Lower lobe of right lung (tissue), 2 donors: Measurements from ENCODE around the gene TMEM42. TPM values are rescaled to one million over a fixed set of nuclear protein-coding genes. Genes with fewer than 3 reads are reported as not detected.

ENCODE experiments used
- ATAC-seq, 2 donors: fragments of 200-7000 bp; cut with Tn5 transposase; one replicate each; pipeline ENCODE4 v1.9.1; 2020 to 2022; ENCODE audit warnings: mild to moderate bottlenecking in 2 of 2, moderate library complexity in 2 of 2
- DNase-seq: peaks from one replicate; pipeline ENCODE4 v3.0.0-alpha.2; 2020
- H3K27ac ChIP-seq: fragments of 200-600 bp; one replicate; pipeline ENCODE4 v1.8.0; 2022
- H3K27me3 ChIP-seq: fragments of 200-600 bp; one replicate; pipeline ENCODE4 v1.8.0; 2022; ENCODE audit warnings: low read depth
- H3K36me3 ChIP-seq: fragments of 200-600 bp; one replicate; pipeline ENCODE4 v1.8.0; 2022; ENCODE audit warnings: mild to moderate bottlenecking
- H3K4me1 ChIP-seq: fragments of 200-600 bp; one replicate; pipeline ENCODE4 v1.8.0; 2022
- H3K4me3 ChIP-seq: fragments of 200-600 bp; one replicate; pipeline ENCODE4 v1.8.0; 2022; ENCODE audit warnings: mild to moderate bottlenecking
- H3K9me3 ChIP-seq: fragments of 200-600 bp; one replicate; pipeline ENCODE4 v1.8.0; 2022
- intact Hi-C: fragments of 100-400 bp; cut with DNase I; formaldehyde crosslinking; loops from one replicate; pipeline ENCODE4 v1.11.0; 2022
- total RNA-seq: library from RNA; stranded (reverse); fragmentation: NEBNext Ultra II Directional; extraction: Animal tissue kit (Norgen Biotek cat#: 25700); gene quantifications from one replicate; pipeline ENCODE4 v1.2.1, GENCODE V29; 2021
- TF ChIP-seq, protein P1 (sequence below): fragments of 200-600 bp; IDR thresholded peaks from one replicate; pipeline ENCODE4 v1.8.0; 2022; ENCODE audit warnings: antibody characterized with exemption, mild to moderate bottlenecking
- donor health status: DM: no; HTN: yes; CAD: no; lungs with severe emphysema.

Gene TMEM42
- total RNA-seq, 1 donor from 2014 or later: 17.4 TPM

- H3K27me3 ChIP-seq: peaks cover 6% of the 10 kb centered on the region
- H3K27ac ChIP-seq: no peak overlapping the region
- no peak overlapping the region for H3K4me3 ChIP-seq
- intact Hi-C loops: no loop called here
- no peaks in the 10 kb centered on the region for H3K4me1 ChIP-seq
- no peaks in the 10 kb centered on the region for H3K9me3 ChIP-seq
- DNase-seq (no peak), ATAC-seq (no peak)
- H3K36me3 ChIP-seq: no peaks in the 10 kb centered on the region
- TF ChIP-seq, protein P1, sequence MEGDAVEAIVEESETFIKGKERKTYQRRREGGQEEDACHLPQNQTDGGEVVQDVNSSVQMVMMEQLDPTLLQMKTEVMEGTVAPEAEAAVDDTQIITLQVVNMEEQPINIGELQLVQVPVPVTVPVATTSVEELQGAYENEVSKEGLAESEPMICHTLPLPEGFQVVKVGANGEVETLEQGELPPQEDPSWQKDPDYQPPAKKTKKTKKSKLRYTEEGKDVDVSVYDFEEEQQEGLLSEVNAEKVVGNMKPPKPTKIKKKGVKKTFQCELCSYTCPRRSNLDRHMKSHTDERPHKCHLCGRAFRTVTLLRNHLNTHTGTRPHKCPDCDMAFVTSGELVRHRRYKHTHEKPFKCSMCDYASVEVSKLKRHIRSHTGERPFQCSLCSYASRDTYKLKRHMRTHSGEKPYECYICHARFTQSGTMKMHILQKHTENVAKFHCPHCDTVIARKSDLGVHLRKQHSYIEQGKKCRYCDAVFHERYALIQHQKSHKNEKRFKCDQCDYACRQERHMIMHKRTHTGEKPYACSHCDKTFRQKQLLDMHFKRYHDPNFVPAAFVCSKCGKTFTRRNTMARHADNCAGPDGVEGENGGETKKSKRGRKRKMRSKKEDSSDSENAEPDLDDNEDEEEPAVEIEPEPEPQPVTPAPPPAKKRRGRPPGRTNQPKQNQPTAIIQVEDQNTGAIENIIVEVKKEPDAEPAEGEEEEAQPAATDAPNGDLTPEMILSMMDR: no peak
Measured at GRCh38 chr3:44894485-44894884, 32.8 kb downstream of the TMEM42 start.

DNA sequence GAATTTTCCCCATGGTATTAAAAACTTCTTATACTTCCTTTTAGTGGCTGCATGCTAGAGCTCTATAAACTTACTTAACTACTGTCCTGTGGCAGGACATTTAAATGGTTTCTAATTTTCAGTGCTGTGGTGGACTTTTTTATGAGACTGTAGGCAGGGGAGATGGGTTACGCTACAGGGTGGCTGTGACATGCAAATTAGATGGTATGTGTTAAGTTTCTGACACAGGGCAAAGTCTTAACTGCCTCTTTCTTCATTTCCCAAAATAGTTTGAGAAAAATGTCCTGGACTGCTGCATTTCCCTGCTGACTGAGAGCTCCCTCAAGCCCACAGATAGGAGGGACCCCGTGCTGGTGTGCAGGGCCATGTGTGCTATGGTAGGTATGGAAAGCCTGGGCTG, 34.7 kb downstream of the TMEM42 start:
- ATAC-seq: no peak
- no peak for DNase-seq
- H3K4me1 ChIP-seq: no peaks in the 10 kb centered on the region
- H3K36me3 ChIP-seq: no peaks in the 10 kb centered on the region
- H3K27me3 ChIP-seq: peaks cover 11% of the 10 kb centered on the region
- H3K4me3 ChIP-seq: no peak overlapping the region
- TF ChIP-seq, protein P1: no peak
- H3K9me3 ChIP-seq: no peaks in the 10 kb centered on the region
- intact Hi-C loops: no loop called here
- H3K27ac ChIP-seq: no peak overlapping the region

GRCh38 chr3:44899683-44900367, 38.1 kb downstream of the TMEM42 start:
- intact Hi-C loops: no loop called here
- DNase-seq (no peak), ATAC-seq (no peak)
- Histone ChIP-seq H3K9me3 (no peaks in the 10 kb centered on the region), H3K27me3 (peaks cover 11% of the 10 kb centered on the region), H3K36me3 (no peaks in the 10 kb centered on the region), H3K4me3 (no peak overlapping the region), H3K27ac (no peak overlapping the region), H3K4me1 (no peaks in the 10 kb centered on the region)
- TF ChIP-seq, protein P1: no peak

DNA sequence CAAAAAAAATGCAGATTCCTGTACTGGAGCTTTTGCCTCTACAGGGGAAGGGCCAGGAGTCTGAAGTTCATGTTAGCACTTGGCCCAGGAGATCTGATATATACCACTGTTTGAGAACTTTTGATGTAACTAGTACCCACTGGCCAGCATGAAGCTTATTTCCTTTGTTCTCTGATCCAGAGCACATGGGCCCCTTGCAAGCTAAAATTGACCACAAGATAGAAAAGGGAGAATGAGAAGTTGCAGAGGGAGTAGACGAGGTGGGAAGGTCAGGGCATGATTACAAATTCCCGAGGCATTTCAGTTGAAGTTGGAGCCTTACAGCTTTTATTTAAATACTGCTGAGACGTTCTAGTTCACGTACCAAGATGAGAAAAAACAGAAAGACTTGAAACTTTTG, 40.9 kb downstream of the TMEM42 start:
- DNase-seq (no peak), ATAC-seq (no peak)
- H3K27me3 ChIP-seq: peaks cover 14% of the 10 kb centered on the region
- intact Hi-C loops: no loop called here
- no peak overlapping the region for H3K4me3 ChIP-seq
- no peaks in the 10 kb centered on the region for H3K4me1 ChIP-seq
- H3K27ac ChIP-seq: no peak overlapping the region
- H3K9me3 ChIP-seq: no peaks in the 10 kb centered on the region
- TF ChIP-seq, protein P1: no peak
- H3K36me3 ChIP-seq: no peaks in the 10 kb centered on the region

- no peak for DNase-seq
- Histone ChIP-seq H3K9me3 (no peaks in the 10 kb centered on the region), H3K27ac (no peak overlapping the region), H3K36me3 (no peaks in the 10 kb centered on the region), H3K4me1 (no peaks in the 10 kb centered on the region), H3K27me3 (peaks cover 17% of the 10 kb centered on the region), H3K4me3 (no peak overlapping the region)
- intact Hi-C loops: no loop called here
- TF ChIP-seq, protein P1: no peak
- ATAC-seq: no peak
Measured at GRCh38 chr3:44903314-44903713, 41.6 kb downstream of the TMEM42 start.
